Ecto neural progenitor cell (in vitro differentiated cells): ENCODE data around the gene IL11.
A peak's percentile ranks its signal among the peaks of the same experiment; 100 is the strongest.

Experiments used
- DNase-seq: peaks from one replicate; pipeline ENCODE4 v3.0.0-alpha.2; 2018; ENCODE audit warnings: low spot score

Gene IL11

DNA sequence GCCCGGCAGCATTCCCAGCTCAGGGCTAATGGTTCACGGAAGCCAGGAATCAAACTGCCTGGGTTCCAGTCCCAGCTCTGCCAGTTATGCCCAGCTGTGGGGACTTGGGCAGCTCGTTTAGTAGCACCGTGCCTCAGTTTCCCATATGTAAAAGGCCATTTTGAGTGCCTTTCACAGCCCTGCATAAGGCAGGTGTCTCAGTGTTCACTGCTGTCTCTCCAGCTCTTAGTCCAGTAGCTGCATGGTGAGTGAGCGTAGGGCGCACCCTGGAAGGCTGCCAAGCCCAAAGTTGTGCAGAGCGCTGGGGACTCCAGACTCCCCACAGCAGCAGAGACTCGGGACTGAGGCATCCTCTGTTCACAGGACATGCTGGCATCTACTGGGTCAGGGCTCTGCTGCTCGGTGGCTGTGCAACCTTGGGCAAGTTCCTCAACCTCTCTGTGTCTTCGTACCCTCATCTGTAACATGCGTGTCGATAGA lies 21.0 kb upstream of the IL11 start:
- no peak for DNase-seq

DNA sequence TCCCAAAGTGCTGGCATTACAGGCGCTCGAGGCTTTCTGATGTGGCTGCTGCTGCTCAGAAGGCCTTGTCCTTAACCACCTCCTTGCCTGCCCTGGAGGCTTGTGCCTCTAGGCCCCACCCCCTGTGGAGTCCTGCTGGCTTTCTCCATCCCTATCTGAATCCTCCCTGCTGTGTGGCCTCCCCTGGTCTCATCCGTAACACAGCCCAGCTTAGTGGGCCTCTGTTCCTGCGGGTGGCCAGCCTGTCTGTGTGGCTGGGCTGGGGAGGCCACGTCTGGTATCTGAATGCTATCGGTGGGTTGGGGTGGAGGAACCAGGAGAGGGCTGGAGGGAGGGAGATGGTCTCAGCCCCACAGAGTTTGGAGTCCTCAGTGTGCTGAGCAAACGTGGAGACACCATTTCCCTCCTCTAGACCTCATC lies 20.2 kb upstream of the IL11 start:
- no peak for DNase-seq

DNA sequence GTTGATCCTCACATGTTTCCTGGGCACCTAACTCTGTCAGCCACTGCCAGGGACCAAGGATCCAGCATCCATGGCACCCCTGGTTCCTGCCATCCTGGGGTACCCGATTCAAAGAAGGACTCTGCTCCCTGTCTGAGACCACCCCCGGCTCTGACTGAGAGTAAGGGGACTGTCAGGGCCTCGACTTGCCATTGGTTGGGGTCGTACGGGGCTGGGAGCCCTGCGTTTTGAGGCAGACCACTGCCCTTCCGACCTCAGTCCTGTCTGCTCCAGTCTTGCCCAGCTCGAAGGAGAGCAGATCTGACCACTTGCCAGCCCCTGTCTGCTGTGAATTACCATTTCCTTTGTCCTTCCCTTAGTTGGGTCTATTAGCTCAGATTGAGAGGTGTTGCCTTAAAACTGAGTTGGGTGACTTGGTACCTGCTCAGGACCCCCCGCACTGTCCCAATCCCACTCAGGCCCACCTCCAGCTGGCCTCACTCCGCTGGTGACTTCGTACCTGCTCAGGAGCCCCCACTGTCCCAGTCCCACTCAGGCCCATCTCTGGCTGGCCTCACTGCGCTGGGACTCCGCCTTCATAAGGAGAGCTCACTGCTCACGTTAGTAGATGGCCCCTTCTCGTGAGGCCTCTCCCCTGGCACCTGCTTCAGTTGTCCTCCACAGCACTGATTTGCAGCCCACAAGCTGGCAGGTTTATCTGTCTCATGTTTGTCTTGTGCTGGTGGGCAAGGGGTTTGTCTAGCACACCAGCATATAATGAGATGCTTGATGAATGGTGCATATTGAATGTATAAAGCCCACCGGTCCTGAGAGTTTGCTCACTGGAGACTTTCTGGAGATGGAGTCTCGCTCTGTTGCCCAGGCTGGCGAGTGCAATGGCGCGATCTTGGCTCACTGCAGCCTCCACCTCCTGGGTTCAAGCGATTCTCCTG lies 19.4 kb upstream of the IL11 start:
- DNase-seq, result no peak

DNA sequence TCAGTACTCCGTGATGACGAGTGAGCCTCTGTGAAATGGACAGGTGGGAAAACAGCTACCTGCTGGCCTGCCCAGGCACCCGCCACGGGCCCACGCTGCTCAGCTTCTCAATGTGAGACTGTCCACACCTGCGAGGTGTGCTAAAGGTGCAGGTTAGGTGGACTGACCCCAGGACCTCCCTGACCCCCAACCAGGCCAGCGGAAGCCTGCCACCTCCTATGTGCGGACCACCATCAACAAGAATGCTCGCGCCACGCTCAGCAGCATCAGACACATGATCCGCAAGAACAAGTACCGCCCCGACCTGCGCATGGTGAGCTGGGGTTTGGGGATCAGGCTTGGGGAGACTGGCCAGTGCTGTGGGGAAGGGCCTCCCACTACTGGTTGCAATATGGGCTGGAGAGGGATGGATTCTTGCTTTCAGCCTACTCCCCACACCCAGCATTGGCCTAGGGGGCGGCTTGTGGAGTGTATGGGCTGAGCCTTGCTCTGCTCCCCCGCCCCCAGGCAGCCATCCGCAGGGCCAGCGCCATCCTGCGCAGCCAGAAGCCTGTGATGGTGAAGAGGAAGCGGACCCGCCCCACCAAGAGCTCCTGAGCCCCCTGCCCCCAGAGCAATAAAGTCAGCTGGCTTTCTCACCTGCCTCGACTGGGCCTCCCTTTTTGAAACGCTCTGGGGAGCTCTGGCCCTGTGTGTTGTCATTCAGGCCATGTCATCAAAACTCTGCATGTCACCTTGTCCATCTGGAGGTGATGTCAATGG lies 17.7 kb upstream of the IL11 start:
- no peak for DNase-seq

DNA sequence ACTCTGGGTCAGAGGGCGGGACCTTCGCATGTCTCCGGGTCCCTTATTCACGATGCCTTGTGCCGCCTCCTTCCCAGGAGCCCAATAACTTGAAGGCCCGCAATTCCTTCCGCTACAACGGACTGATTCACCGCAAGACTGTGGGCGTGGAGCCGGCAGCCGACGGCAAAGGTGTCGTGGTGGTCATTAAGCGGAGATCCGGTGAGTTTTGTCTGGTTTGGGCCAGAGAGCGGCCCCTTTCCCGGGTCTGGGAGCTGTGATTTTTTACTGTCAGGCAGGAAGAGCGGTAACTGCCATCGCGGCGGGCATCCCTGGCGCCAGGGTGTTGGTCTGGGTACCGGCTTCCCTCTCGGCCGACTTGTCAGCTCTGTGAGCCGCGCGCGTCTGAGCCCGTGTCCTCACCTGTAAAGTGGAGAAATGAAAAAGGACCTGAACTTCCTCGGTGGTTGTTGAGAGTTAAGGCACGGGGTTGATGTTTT lies 16.3 kb upstream of the IL11 start:
- no peak for DNase-seq

DNA sequence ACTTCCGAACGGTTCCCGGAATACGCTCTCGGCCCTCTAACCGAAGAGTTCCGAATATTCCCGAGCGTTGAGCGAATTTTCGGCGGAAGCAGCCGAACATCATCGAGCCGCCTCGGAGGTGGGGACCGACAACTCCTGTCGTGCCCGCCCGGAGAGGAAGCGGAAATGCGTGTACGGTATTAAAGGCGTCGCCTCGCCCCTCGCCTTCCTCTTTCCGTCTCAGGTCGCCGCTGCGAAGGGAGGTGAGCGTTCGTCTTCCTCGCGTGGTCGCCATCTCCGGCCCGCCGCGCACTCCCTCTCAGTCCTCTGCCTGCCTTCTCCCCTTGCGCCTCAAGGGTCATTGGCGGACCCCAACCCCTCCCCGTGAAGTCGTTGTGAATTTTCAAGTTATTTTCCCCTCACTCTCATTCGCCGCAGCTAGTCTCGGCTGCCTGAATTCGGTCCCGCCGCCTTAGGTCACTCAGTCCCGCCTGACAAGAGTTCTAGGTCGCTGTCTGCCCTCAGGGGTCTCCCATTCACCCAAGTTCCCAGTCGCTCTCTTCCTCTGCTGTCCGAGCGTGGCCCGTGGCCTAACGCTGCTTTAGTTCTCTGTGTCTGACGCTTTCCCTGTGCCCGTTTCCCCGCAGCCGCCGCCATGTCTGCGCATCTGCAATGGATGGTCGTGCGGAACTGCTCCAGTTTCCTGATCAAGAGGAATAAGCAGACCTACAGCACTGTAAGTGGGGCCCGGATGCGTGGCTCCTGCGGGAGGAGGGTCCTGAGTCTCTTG lies 15.6 kb upstream of the IL11 start, which contains the start of gene RPL28:
RPL28 (plus strand) TSS at position 209 of the 769 bp plus-strand sequence; CDS start at position 635, 426 bp downstream.
- DNase-seq, result peak; percentile 99

DNA sequence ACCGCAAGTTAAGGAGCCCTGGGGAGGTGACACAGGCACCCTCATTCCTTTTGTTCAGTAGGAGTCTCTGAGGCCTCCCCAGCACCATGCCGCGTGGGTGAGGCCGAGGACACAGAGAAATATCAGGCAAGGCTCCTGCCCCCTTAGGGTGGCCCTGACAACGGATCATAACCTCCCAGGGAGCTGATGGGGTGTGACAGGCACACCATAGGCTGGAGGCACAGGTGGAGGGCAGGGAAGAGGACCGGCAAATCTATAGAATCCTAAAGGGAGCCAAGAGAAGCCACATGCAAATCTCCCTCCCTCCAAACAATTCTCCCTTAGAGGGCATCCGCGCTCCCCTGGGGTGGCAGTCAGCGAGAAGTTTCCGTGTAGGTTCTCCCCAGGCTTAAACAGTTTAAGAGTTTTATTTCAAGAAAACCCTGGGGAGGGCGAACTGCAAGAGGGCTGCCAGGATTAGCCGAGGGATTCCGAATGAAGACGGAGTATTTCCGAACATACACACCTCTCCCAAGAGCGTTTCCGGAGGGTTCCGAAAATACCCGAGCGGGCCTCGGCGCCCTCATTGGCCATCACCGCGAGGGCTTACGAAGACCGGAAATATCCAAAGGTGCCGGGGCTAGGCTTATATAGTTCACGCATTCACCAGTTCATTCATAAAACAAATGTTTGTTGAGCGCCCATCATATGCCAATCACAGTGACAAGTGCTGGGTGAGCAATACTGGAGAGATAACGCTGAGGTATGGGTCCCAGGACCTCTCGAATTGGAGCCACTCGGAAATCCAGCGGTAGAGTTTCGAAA lies 14.9 kb upstream of the IL11 start:
- peak; percentile 97 for DNase-seq

DNA sequence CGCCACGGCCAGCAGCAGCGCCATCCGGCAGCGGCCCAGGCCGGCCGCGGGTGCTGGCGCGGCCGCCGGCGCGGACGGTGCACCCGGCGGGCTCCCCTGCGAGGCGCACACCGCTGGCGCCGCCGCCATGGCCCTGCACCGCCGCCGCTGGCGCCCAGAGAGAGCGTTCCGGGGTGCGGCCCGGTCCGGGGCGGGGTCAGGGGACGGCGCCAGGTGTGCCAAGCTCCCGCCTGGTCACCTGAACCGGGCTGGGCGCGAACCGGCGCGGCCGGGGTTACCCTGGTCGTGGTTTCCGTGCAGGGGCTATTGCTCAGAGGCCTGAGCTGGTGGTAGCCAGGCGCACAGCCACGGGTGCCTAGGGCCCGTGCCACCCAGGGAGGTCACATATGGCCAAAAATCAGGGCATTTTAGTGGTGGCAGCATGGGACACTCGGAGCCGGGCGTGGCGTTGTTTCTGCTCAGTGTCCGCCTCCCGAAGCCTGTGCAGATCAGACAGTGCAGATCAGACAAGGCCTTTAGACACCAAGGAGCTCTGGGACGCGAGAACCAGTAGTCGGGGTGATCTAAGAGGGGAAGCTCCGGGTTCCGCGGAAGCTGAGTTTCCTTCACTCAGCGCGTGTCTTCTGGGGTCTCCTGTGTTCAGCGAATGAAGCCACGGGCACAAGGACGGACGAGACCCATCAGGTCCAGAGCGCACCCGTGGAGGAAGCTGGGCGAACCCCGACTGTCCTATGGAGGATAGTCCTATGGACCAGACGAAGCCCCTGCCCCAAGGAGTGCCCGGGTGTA lies 14.1 kb upstream of the IL11 start, which contains the start of gene TMEM238:
TMEM238 (minus strand) TSS at position 162 of the 789 bp plus-strand sequence; CDS start at position 129, 33 bp downstream.
- peak; percentile 77 for DNase-seq

DNA sequence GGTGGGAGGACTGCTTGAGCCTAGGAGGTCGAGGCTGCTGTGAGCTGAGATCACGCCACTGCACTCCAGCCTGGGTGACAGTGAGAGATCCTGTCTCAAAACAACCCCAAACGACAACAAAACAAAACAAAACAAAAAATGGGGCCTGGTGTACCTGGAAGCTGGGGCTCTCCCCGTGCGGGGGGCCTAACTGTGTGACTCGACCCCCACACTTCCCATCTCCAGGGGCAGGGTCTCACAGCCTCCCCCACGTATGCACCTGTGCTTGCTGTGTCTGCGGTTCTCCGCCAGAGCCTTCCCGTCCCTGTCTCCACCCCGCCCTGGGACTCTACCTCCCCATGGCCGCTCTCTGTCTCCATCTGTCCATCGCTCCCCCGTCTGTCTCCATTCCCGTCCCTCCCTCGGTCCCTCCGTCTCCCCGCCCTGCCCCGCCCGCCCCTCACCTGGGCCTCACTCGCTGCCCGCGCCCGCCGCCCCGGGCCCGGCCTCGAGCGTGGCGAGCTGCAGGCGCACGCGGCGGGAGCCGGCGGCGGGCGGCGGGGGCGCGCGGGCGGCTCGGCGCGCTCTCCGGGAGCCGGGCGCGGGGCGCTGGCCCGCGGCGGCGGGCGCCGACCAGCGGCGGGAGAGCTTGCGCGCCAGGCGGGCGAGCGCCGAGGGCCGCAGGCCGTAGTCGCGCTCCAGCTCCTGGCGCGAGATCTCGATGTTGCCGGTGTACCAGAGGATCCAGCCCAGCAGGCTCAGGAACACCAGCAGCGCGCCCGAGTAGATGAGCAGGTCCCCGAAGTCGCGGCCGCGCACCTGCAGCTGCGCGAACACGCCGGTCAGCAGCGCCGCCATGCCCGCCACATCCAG lies 13.2 kb upstream of the IL11 start:
- DNase-seq, result peak; percentile 67

DNA sequence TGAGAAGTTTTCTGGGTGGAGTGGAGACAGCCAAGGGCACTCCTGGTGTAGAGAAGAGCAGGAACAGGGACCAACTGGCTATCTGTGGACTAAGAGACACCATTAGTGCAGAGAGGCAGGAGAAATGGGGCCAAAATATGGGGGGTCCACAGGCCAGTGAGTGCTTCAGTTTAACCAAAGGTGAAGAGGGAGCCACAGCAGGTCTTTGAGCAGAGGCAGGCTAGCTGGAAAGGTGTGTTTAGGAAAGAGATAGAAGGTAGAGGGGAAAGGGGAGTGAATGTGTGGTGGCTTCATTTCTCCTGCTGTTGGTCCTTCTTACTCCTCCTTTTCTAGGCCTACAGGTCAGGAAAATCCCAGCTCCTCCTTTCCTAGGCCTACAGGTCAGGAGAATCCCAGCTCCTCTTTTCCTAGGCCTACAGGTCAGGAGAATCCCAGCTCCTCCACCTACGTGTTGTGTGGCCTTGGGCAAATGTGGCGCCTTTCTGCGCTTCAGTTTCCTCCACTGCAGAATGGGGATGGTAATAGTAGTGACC lies 12.3 kb upstream of the IL11 start:
- DNase-seq, result no peak

DNA sequence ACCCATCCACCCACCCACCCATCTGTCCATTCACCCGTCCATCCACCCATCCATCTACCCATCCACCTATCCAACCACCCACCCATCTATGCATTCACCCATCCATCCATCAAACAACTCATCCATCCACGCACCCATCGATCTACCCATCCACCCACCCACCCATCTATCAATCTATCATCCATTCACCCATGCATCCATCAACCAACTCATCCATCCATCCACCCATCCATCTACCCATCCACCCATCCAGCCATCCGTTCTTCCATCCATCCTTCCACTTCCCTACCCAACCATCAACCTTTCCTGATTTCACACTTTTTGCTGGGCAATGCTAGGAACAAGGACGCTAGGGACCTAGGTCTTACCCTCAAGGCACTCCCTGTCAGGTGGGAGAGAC lies 11.8 kb upstream of the IL11 start:
- no peak for DNase-seq

DNA sequence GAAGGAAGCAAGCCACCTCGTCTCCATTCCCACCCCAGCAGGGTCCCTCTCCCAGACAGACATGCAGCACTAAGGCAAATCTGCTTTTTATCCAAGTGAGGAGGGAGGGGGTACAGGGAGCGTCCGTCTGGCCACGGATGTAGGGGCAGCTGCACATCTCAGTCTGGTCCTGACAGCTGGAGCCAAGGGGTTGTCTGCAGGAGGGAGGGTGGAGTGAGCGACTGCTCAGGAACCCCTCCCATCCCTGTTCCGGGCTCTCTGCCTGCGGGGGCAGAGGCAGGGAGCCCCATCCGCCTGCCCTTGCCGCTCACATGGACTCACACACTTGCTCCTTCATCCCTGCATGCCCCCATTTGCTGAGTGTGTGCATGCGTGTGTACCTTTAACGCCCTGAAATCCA lies 8.9 kb upstream of the IL11 start:
- no peak for DNase-seq

DNA sequence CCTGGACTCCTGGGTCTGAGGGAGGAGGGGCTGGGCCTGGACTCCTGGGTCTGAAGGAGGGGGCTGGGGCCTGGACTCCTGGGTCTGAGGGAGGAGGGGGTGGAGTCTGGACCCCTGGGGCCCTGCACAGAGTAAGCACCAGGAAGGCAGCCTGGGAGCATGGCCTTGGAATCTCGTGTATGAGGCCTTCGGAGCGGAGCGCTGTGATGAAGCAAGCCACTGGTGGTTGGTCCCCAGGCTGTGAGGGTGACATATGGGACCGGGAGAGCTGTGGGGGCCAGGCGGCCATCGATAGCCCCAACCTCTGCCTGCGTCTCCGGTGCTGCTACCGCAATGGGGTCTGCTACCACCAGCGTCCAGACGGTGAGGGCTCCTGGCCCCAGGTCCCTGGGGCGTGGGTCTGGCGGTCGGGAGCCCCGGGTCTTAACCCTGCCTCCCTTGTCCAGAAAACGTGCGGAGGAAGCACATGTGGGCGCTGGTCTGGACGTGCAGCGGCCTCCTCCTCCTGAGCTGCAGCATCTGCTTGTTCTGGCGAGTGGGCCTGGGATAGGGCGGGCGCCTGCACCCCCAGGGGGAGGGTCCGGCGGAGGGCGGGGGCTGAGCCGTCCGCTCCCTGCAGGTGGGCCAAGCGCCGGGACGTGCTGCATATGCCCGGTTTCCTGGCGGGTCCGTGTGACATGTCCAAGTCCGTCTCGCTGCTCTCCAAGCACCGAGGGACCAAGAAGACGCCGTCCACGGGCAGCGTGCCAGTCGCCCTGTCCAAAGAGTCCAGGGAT lies 7.3 kb upstream of the IL11 start:
- peak; percentile 69 for DNase-seq

DNA sequence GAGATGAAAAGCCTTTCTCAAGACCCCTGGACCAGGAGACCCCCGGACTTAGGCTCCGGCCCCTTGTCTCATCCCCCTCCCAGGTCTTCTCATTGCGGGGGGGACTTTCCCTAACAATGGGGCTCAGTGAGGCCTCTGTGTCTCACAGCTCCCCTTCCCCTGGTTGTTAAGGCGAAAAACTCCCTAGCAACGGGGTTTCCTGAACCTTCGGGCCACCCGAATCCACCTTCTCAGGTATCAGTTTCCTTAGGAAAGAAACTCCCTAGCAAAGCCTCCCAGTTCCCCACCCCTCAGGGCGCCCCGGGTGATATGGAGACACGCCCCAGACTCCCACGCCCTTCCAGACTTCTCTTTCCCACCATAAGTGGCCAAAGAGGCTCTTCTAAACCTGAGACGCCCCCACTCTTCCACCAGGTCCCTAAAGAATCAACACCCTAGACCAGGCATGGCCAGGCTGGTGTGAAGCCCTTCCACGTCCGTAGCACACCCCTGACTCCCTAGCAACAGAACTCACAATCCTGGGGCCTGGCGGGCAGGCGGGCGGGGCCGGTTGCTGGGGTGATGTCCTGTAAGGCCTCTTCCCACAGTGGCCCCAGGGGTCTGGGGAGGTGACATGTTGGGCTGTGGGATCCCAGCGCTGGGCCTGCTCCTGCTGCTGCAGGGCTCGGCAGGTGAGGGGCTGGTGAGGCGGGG lies 6.1 kb upstream of the IL11 start, which contains the start of gene TMEM190:
TMEM190 (plus strand) TSS at position 586 of the 693 bp plus-strand sequence; CDS start at position 614, 28 bp downstream.
- peak; percentile 74 for DNase-seq

DNA sequence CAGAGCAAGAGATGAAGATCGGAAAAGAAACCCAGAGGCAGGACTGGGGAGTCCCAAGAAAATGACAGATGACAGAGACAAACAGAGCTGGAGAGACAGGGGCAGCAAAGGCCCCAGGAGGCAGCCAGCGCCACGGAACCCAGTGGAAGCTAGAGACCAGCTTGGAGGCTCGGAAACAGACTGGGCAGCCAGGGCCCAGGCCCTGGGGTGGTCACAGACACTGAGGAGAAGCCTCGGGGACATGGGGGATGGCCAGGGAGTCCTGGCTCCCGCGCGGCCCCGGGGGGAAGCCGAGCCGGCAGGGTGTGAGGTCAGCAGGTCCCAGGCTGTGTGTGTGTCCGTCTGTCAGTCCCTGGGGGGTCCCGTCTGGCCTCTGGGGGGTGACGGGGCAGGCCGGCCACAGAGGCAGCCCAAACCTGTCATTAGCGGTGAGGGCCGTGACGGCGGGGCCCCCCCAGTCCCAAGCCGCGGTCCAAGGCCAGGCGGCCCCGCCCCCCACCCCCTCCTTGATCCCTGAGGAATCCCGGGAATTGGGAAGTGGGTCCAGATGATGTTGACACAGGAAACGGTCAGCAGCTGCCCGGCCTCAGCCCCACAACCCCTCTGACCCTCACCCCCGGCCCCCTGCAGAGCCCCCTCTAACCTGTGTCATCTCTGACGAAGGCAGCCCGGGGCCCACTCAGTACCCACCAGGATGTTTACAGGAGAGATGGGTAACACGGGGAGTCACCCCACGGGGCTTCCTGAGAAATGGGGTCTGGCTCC lies 3.9 kb upstream of the IL11 start:
- DNase-seq, result no peak

DNA sequence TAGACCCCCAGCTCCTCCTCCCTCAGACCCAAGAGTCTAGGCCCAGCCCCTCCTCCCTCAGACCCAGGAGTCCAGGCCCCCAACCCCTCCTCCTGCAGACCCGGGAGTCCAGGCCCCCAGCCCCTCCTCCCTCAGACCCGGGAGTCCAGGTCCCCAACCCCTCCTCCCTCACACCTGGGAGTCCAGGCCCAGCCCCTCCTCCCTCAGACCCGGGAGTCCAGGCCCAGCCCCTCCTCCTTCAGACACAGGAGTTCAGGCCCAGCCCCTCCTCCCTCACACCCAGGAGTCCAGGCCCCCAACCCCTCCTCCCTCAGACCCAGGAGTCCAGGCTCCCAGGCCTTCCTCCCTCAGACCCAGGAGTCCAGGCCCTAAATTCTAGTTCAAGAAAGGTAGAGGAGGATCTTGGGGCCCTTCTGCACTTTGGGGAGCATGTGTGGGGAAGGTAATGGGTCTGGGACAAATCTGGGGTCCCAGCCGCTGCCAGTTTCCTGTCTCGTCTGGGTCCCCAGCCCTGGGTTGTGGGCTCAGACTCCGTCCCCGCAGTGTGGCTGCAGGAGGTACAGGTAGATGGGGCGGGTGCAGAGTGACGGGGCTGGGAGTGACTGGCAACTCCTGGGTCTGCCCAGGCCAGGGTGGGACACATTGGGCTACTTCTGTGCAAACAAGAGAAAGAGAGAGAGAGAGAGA lies 3.2 kb upstream of the IL11 start:
- no peak for DNase-seq
